Measurements from ENCODE around the gene KRT10. TPM values are rescaled to one million over a fixed set of nuclear protein-coding genes. Genes with fewer than 3 reads are reported as not detected.

The KRT10 gene
- total RNA-seq (2014; rRNA removed; shearing (Covaris generic)) = 6.6 and 10.7 TPM in 2 replicates
- 39.7 and 44.0 TPM in 2 replicates for total RNA-seq (2022)
- Bru-seq, nascent RNA = percentile 57 among the genes with signal in this experiment
- BruChase-seq, experiment 1, labeled RNA remaining after a 6-hour chase = percentile 61 among the genes with signal in this experiment
- percentile 63 among the genes with signal in this experiment for BruChase-seq, experiment 2, labeled RNA remaining after a 2-hour chase
- long read RNA-seq, transcript KRT10-202 (2 exons, 583 nt) = major isoform, 7 of 135 reads
- long read RNA-seq, partial matches to known transcripts = 122 of 135 reads
- long read RNA-seq, other reads (novel, unspliced or antisense) = 6 of 135 reads

GRCh38 chr17:40822132-40822812 is at the start of gene KRT10:
TSS of gene KRT10 (minus strand) at chr17:40822614. CDS start at chr17:40822585, 29 bp downstream.
- Histone ChIP-seq H3K9me2 (ENCODE audit: insufficient read depth, low read length) (no peaks in the 10 kb centered on the region), H4K20me1 (ENCODE audit: insufficient read depth, low read length) (no peaks in the 10 kb centered on the region), H3K36me3 (ENCODE audit: insufficient read depth, low read length) (peaks cover 7% of the 10 kb centered on the region), H3K9me3 (ENCODE audit: low read length) (no peaks in the 10 kb centered on the region), H3K27ac (ENCODE audit: low read depth, low read length, poor library complexity, severe bottlenecking) (no peak within 1 kb of the TSS), H3K79me2 (ENCODE audit: insufficient read depth, low read depth, low read length) (peaks cover 9% of the 10 kb centered on the region; the same call in 1 of the 2 replicates), H3K4me3 (ENCODE audit: low read depth, low read length, poor library complexity, severe bottlenecking) (no peak within 1 kb of the TSS), H3K4me1 (ENCODE audit: insufficient read depth, low read length, poor library complexity, severe bottlenecking) (peaks cover 8% of the 10 kb centered on the region), H2AFZ (ENCODE audit: low read length) (no peak within 1 kb of the TSS), H3K4me2 (ENCODE audit: low read length) (no peak within 1 kb of the TSS)
- no peak for DNase-seq (ENCODE audit: low spot score)
- intact Hi-C loops (cut with micrococcal nuclease; ENCODE audit: unreplicated experiment) = no loop called here
- no TSS peak for BruUV-seq (replicated peaks)
- CTCF ChIA-PET (ENCODE audit: unreplicated experiment) = no interaction called here
- TF ChIP-seq EZH2phosphoT487 (IDR thresholded peaks at IDR 0.05; ENCODE audit: borderline replicate concordance, low read depth, low read length) (no peak), CTCF (conservative IDR thresholded peaks at IDR 0.05; ENCODE audit: low read length) (no peak)
- POLR2A ChIA-PET = no interaction called here

GRCh38 chr17:40871316-40871715 is 48.9 kb upstream of the KRT10 start:
- Histone ChIP-seq H2AFZ (ENCODE audit: low read length) (no peak overlapping the region), H4K20me1 (ENCODE audit: insufficient read depth, low read length) (no peaks in the 10 kb centered on the region), H3K36me3 (ENCODE audit: insufficient read depth, low read length) (no peaks in the 10 kb centered on the region), H3K4me2 (ENCODE audit: low read length) (no peak overlapping the region), H3K4me3 (ENCODE audit: low read depth, low read length, poor library complexity, severe bottlenecking) (no peak overlapping the region), H3K4me1 (ENCODE audit: insufficient read depth, low read length, poor library complexity, severe bottlenecking) (no peaks in the 10 kb centered on the region), H3K9me2 (ENCODE audit: insufficient read depth, low read length) (no peaks in the 10 kb centered on the region), H3K9me3 (ENCODE audit: low read length) (no peaks in the 10 kb centered on the region), H3K79me2 (ENCODE audit: insufficient read depth, low read depth, low read length) (no peaks in the 10 kb centered on the region), H3K27ac (ENCODE audit: low read depth, low read length, poor library complexity, severe bottlenecking) (no peak overlapping the region)
- no TSS peak for BruUV-seq (replicated peaks)
- no peak for TF ChIP-seq CTCF (conservative IDR thresholded peaks at IDR 0.05; ENCODE audit: low read length)
- intact Hi-C loops (cut with micrococcal nuclease; ENCODE audit: unreplicated experiment) = no loop called here
- ChIA-PET CTCF (ENCODE audit: unreplicated experiment) (no interaction called here), POLR2A (interaction anchor here (0.5 kb wide), 1 partner anchor 238 kb away, joined by 3 read pairs; no protein-coding TSS in a partner anchor)
- DNase-seq (ENCODE audit: low spot score) = no peak

- H3K9me3 ChIP-seq (ENCODE audit: low read length) = no peaks in the 10 kb centered on the region
- no peak overlapping the region for H3K4me3 ChIP-seq (ENCODE audit: low read depth, low read length, poor library complexity, severe bottlenecking)
- BruUV-seq (replicated peaks) = no TSS peak
- H3K79me2 ChIP-seq (ENCODE audit: insufficient read depth, low read depth, low read length) = no peaks in the 10 kb centered on the region
- no peak overlapping the region for H2AFZ ChIP-seq (ENCODE audit: low read length)
- ChIA-PET POLR2A (no interaction called here), CTCF (ENCODE audit: unreplicated experiment) (no interaction called here)
- TF ChIP-seq CTCF (conservative IDR thresholded peaks at IDR 0.05; ENCODE audit: low read length) (no peak), EZH2phosphoT487 (IDR thresholded peaks at IDR 0.05; ENCODE audit: borderline replicate concordance, low read depth, low read length) (no peak)
- intact Hi-C loops (cut with micrococcal nuclease; ENCODE audit: unreplicated experiment) = no loop called here
- no peaks in the 10 kb centered on the region for H3K9me2 ChIP-seq (ENCODE audit: insufficient read depth, low read length)
- no peaks in the 10 kb centered on the region for H4K20me1 ChIP-seq (ENCODE audit: insufficient read depth, low read length)
- DNase-seq (ENCODE audit: low spot score) = no peak
- H3K4me1 ChIP-seq (ENCODE audit: insufficient read depth, low read length, poor library complexity, severe bottlenecking) = no peaks in the 10 kb centered on the region
- no peak overlapping the region for H3K4me2 ChIP-seq (ENCODE audit: low read length)
- H3K36me3 ChIP-seq (ENCODE audit: insufficient read depth, low read length) = no peaks in the 10 kb centered on the region
- H3K27ac ChIP-seq (ENCODE audit: low read depth, low read length, poor library complexity, severe bottlenecking) = no peak overlapping the region
Observed at GRCh38 chr17:40870136-40870535, 47.7 kb upstream of the KRT10 start.
